ENCODE results near the gene BRF1.
"Not testable (repeated sequence)": the region's sequence is repeated elsewhere in the genome, so short reads cannot be mapped to it uniquely, and the experiment has no call there.

BRF1 gene

DNA sequence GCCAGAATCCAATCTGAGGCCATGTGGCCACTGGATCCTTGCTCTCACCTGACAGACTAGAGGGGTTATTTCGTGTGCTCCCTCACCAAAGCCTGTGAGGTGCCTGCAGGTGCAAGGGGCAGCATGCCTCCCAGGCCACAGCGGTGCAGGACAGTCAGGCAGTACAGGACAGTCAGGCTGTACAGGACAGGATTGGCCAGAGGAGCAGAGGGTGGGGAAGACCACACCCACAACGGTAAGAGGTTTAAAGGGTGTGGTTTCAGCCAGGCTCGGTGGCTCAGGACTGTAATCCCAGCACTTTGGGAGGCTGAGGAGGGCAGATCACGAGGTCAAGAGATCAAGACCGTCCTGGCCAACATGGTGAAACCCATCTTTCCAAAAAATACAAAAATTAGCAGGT is 3.1 kb upstream of the BRF1 start:
- Histone ChIP-seq H3K4me3 (ENCODE audit: low read length) (no peak overlapping the region), H3K36me3 (ENCODE audit: insufficient read depth, low read length) (no peaks in the 10 kb centered on the region), H3K9me3 (ENCODE audit: low read length) (no peaks in the 10 kb centered on the region), H3K27me3 (ENCODE audit: insufficient read depth, low read length) (no peaks in the 10 kb centered on the region), H2AFZ (ENCODE audit: low read depth, low read length) (no peak overlapping the region), H3K4me1 (ENCODE audit: insufficient read depth, low read length) (peaks cover 4% of the 10 kb centered on the region)

- peak overlapping the region; percentile 98 for H2AFZ ChIP-seq (ENCODE audit: low read depth, low read length)
- not testable (repeated sequence) for H3K4me3 ChIP-seq (ENCODE audit: low read length); H3K27me3 ChIP-seq (ENCODE audit: insufficient read depth, low read length); H3K36me3 ChIP-seq (ENCODE audit: insufficient read depth, low read length); H3K4me1 ChIP-seq (ENCODE audit: insufficient read depth, low read length); H3K9me3 ChIP-seq (ENCODE audit: low read length)
Measured at GRCh38 chr14:105301915-105302249, 1.1 kb upstream of the BRF1 start.

GRCh38 chr14:105301103-105301914 is 508 bp upstream of the BRF1 start:
- Histone ChIP-seq H3K4me3 (ENCODE audit: low read length) (peak overlapping the region; percentile 82), H2AFZ (ENCODE audit: low read depth, low read length) (peak overlapping the region; percentile 98)

DNA sequence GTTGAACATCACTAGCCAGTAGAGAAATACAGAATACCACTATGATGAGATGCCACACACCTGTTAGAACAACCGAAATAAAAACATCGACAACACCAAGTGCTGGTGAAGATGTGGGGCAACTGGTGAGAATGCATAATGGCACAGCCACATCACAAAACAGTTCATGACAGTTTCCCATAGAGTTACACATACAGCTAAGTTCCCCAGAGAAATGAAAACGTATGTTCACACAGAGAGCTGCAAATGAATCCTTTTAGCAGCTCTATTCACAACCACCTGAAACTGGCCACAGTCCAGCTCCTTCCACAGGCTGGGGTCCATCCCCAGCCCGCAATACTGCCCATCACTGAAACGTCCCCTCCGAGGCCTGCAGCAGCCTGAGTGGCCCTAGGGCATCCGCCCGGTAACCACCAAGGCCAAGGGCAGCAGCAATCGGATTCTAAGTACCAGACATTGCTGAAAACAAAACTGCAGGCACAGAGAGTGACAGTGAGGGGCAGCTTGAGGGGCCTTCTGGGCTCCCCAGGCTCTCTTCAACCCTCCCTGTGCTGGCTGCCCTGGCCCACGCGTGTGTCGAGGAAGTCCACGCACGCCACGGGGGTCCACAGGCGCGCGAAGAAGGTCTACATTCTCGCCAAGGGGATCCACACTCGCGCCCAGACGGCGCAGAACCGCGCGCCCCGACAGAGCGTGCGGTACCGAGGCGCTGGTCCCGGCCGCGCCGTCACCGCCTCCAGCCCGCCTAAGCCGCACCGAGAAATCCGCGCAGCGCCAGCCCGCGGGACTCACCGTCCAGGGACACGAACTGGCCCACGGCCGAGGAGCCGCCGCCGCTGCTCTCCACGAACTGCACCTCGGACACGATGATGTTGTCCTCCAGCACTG is 903 bp downstream of the BRF1 start:
- peaks cover 6% of the 10 kb centered on the region for H3K4me1 ChIP-seq (ENCODE audit: insufficient read depth, low read length)
- H3K9me3 ChIP-seq (ENCODE audit: low read length): no peaks in the 10 kb centered on the region
- peak overlapping the region; percentile 98 for H2AFZ ChIP-seq (ENCODE audit: low read depth, low read length)
- no peaks in the 10 kb centered on the region for H3K36me3 ChIP-seq (ENCODE audit: insufficient read depth, low read length)
- no peaks in the 10 kb centered on the region for H3K27me3 ChIP-seq (ENCODE audit: insufficient read depth, low read length)
- peak overlapping the region; percentile 82 for H3K4me3 ChIP-seq (ENCODE audit: low read length)

More at GRCh38 chr14:105301103-105301914, 508 bp upstream of the BRF1 start:
- Histone ChIP-seq H3K9me3 (ENCODE audit: low read length) (no peaks in the 10 kb centered on the region), H3K36me3 (ENCODE audit: insufficient read depth, low read length) (no peaks in the 10 kb centered on the region), H3K27me3 (ENCODE audit: insufficient read depth, low read length) (no peaks in the 10 kb centered on the region), H3K4me1 (ENCODE audit: insufficient read depth, low read length) (peaks cover 4% of the 10 kb centered on the region)

GRCh38 chr14:105297311-105297710 is 3.5 kb downstream of the BRF1 start:
- not testable (repeated sequence) for H3K27me3 ChIP-seq (ENCODE audit: insufficient read depth, low read length); H3K9me3 ChIP-seq (ENCODE audit: low read length); H3K36me3 ChIP-seq (ENCODE audit: insufficient read depth, low read length); H3K4me3 ChIP-seq (ENCODE audit: low read length); H2AFZ ChIP-seq (ENCODE audit: low read depth, low read length)
- peaks cover 11% of the 10 kb centered on the region for H3K4me1 ChIP-seq (ENCODE audit: insufficient read depth, low read length)

GRCh38 chr14:105294142-105294597 is 6.6 kb downstream of the BRF1 start:
- no peaks in the 10 kb centered on the region for H3K27me3 ChIP-seq (ENCODE audit: insufficient read depth, low read length)
- H2AFZ ChIP-seq (ENCODE audit: low read depth, low read length): no peak overlapping the region
- no peak overlapping the region for H3K4me3 ChIP-seq (ENCODE audit: low read length)
- H3K36me3 ChIP-seq (ENCODE audit: insufficient read depth, low read length): no peaks in the 10 kb centered on the region
- H3K4me1 ChIP-seq (ENCODE audit: insufficient read depth, low read length): peaks cover 7% of the 10 kb centered on the region
- no peaks in the 10 kb centered on the region for H3K9me3 ChIP-seq (ENCODE audit: low read length)

DNA sequence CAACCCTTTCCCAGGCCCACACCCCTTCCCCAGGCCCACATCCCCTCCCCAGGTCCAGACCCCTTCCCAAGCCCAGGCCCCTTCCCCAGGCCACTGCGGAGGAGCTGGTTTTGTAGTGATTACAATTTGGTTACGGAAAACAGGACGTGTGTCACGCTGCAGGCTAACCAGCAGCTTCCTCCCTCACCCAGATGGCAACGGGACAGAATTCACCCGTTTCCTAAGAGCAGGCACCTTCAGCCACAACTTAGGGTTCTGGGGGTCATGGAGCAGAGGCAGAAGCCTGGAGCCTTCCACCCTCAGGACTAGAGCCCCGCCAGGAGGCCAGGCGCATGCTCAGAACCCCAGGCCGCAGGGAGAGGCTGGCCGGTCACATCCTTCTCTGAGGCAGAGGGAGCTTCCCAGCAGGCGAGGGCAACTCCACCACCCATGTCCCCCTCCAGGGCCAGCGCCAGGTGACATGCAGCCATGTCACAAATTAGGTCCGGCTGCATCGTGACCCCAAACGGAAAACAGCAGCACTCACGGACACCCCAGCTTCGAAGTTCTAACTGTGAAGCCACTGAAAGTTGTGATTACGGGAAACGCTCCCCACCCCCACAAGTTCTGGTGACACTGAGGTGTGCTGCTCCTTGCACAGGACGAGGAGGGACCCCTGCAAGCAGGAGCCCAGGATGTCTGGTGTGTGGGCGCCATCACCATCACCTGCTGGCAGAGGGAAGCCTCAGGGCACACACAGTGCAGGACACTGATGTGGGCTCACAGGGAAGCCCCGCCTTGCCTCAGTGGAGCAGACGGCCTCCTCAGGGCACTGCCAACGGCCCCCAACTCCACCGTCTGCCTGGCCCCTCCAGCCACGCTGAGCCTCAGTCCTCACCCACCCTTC is 7.7 kb downstream of the BRF1 start:
- Histone ChIP-seq H3K36me3 (ENCODE audit: insufficient read depth, low read length) (no peaks in the 10 kb centered on the region), H2AFZ (ENCODE audit: low read depth, low read length) (no peak overlapping the region), H3K4me3 (ENCODE audit: low read length) (no peak overlapping the region), H3K4me1 (ENCODE audit: insufficient read depth, low read length) (peaks cover 7% of the 10 kb centered on the region), H3K9me3 (ENCODE audit: low read length) (no peaks in the 10 kb centered on the region), H3K27me3 (ENCODE audit: insufficient read depth, low read length) (no peaks in the 10 kb centered on the region)

- Histone ChIP-seq H3K9me3 (ENCODE audit: low read length) (no peaks in the 10 kb centered on the region), H3K36me3 (ENCODE audit: insufficient read depth, low read length) (peaks cover 3% of the 10 kb centered on the region), H3K4me3 (ENCODE audit: low read length) (no peak overlapping the region), H3K4me1 (ENCODE audit: insufficient read depth, low read length) (peaks cover 7% of the 10 kb centered on the region), H2AFZ (ENCODE audit: low read depth, low read length) (no peak overlapping the region), H3K27me3 (ENCODE audit: insufficient read depth, low read length) (no peaks in the 10 kb centered on the region)
Measured at GRCh38 chr14:105290621-105291346, 10.0 kb downstream of the BRF1 start.

GRCh38 chr14:105288936-105289335 is 11.9 kb downstream of the BRF1 start:
- not testable (repeated sequence) for H2AFZ ChIP-seq (ENCODE audit: low read depth, low read length); H3K27me3 ChIP-seq (ENCODE audit: insufficient read depth, low read length); H3K4me1 ChIP-seq (ENCODE audit: insufficient read depth, low read length); H3K9me3 ChIP-seq (ENCODE audit: low read length); H3K36me3 ChIP-seq (ENCODE audit: insufficient read depth, low read length); H3K4me3 ChIP-seq (ENCODE audit: low read length)

DNA sequence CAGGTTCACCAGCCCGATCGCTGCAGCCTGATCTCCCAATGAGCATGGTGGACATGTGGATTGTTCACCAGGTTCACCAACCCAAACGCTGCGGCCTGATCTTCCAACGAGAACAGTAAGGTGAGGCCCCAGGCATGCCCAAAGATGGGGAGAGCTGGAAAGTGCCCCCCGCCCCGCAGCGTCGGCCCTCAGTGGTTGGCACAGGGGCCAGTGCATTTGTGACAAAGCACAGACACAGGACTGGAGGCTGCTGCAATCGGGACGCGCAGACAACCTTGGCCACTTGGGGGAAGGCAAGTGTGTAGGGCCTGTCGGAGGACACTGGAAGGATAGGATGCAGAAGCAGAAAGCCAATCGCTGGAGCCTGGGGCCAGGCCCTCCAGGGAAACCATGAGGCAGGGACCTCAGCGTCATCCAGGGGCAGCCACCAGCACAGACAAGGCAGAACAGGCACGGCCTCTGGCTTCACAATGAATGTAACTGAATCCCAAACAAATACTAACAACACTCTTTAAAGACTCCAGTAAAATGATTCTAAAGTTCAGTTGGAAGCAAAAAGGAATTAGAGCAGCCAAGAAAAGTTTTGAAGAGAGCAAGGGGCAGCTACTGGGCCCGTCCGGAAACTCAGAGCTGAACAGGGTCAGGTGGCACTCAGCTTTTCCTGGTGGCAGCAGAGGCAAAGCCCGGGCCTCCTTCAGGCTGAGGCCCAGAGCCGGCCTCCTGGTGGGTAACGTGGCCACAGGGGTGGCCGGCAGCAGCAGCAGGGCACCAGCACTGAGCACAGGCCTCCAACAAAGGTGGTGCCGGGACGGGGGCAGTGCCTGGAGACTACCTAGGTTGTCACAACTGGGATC is 13.3 kb downstream of the BRF1 start:
- Histone ChIP-seq H3K4me1 (ENCODE audit: insufficient read depth, low read length) (peaks cover 3% of the 10 kb centered on the region), H3K9me3 (ENCODE audit: low read length) (no peaks in the 10 kb centered on the region), H2AFZ (ENCODE audit: low read depth, low read length) (no peak overlapping the region), H3K4me3 (ENCODE audit: low read length) (no peak overlapping the region), H3K27me3 (ENCODE audit: insufficient read depth, low read length) (no peaks in the 10 kb centered on the region), H3K36me3 (ENCODE audit: insufficient read depth, low read length) (peaks cover 5% of the 10 kb centered on the region)

GRCh38 chr14:105286759-105287144 is 14.0 kb downstream of the BRF1 start:
- H3K4me1 ChIP-seq (ENCODE audit: insufficient read depth, low read length): peaks cover 9% of the 10 kb centered on the region
- H2AFZ ChIP-seq (ENCODE audit: low read depth, low read length): no peak overlapping the region
- no peak overlapping the region for H3K4me3 ChIP-seq (ENCODE audit: low read length)
- H3K36me3 ChIP-seq (ENCODE audit: insufficient read depth, low read length): peaks cover 5% of the 10 kb centered on the region
- no peaks in the 10 kb centered on the region for H3K9me3 ChIP-seq (ENCODE audit: low read length)
- H3K27me3 ChIP-seq (ENCODE audit: insufficient read depth, low read length): no peaks in the 10 kb centered on the region

GRCh38 chr14:105285174-105285573 is 15.6 kb downstream of the BRF1 start:
- H3K4me3 ChIP-seq (ENCODE audit: low read length): no peak overlapping the region
- H3K9me3 ChIP-seq (ENCODE audit: low read length): no peaks in the 10 kb centered on the region
- peaks cover 17% of the 10 kb centered on the region for H3K4me1 ChIP-seq (ENCODE audit: insufficient read depth, low read length)
- no peaks in the 10 kb centered on the region for H3K27me3 ChIP-seq (ENCODE audit: insufficient read depth, low read length)
- H2AFZ ChIP-seq (ENCODE audit: low read depth, low read length): no peak overlapping the region
- peaks cover 5% of the 10 kb centered on the region for H3K36me3 ChIP-seq (ENCODE audit: insufficient read depth, low read length)
